Neuronal stem cell (in vitro differentiated cells): Measurements from ENCODE around the gene KLRC2.

ENCODE experiments used
- DNase-seq: peaks from one replicate; pipeline ENCODE4 v3.0.0-alpha.2; 2013; ENCODE audit warnings: low spot score
- H2AFZ ChIP-seq: one replicate; pipeline ENCODE4 v1.6.1; 2013; ENCODE audit warnings: mild to moderate bottlenecking, low read length, inconsistent platforms
- H2AK5ac ChIP-seq: 2 replicates; pipeline ENCODE4 v1.6.1; 2013; ENCODE audit warnings: low read depth, mild to moderate bottlenecking, inconsistent platforms, low read length, moderate library complexity, mixed read lengths
- H2BK120ac ChIP-seq: 2 replicates; pipeline ENCODE4 v1.6.1; 2013; ENCODE audit warnings: low read depth, mild to moderate bottlenecking, inconsistent platforms, low read length, moderate library complexity, mixed read lengths
- H2BK12ac ChIP-seq: one replicate; pipeline ENCODE4 v1.6.1; 2013; ENCODE audit warnings: low read length, inconsistent platforms
- H2BK15ac ChIP-seq: 2 replicates; pipeline ENCODE4 v1.6.1; 2013; ENCODE audit warnings: mild to moderate bottlenecking, low read length, inconsistent platforms, mixed read lengths
- H2BK5ac ChIP-seq: one replicate; pipeline ENCODE4 v1.6.1; 2013; ENCODE audit warnings: inconsistent platforms, mild to moderate bottlenecking, low read length, moderate library complexity
- H3K14ac ChIP-seq: one replicate; pipeline ENCODE4 v1.6.1; 2013; ENCODE audit warnings: low read length, inconsistent platforms
- H3K18ac ChIP-seq: 2 replicates; pipeline ENCODE4 v1.6.1; 2013; ENCODE audit warnings: low read length, inconsistent platforms
- H3K23ac ChIP-seq: 2 replicates; pipeline ENCODE4 v1.6.1; 2013; ENCODE audit warnings: low read depth, mild to moderate bottlenecking, mixed read lengths, low read length, inconsistent platforms; ENCODE audit not compliant: poor library complexity
- H3K27ac ChIP-seq: replicated peaks from 3 replicates; pipeline ENCODE4 v1.5.1; 2013; ENCODE audit warnings: low read length, inconsistent platforms
- H3K27me3 ChIP-seq, 3 experiments: 2 replicates each; pipeline ENCODE4 v1.6.1; 2013; ENCODE audit warnings: low read length in 3 of 3, mild to moderate bottlenecking in 2 of 3, inconsistent platforms in 1 of 3, low read depth in 1 of 3, mixed read lengths in 1 of 3, moderate library complexity in 1 of 3; ENCODE audit not compliant: control insufficient read depth in 3 of 3, insufficient read depth in 3 of 3
- H3K36me3 ChIP-seq, 2 donors: replicated peaks in 1 of 2; 2 replicates each; pipeline ENCODE4 v1.6.1; 2013; ENCODE audit warnings: low read length in 2 of 2; ENCODE audit not compliant: control insufficient read depth in 2 of 2, insufficient read depth in 2 of 2
- H3K4ac ChIP-seq: 2 replicates; pipeline ENCODE4 v1.6.1; 2013; ENCODE audit warnings: inconsistent platforms, mild to moderate bottlenecking, low read length, moderate library complexity
- H3K4me1 ChIP-seq, 2 donors: 1 replicate in 1 of 2; 2 replicates in 1 of 2; pipeline ENCODE4 v1.6.1; 2013; ENCODE audit warnings: low read length in 2 of 2, low read depth in 1 of 2; ENCODE audit not compliant: control insufficient read depth in 2 of 2, insufficient read depth in 1 of 2
- H3K4me2 ChIP-seq: one replicate; pipeline ENCODE4 v1.6.1; 2013; ENCODE audit warnings: mild to moderate bottlenecking, low read length, inconsistent platforms; ENCODE audit not compliant: insufficient read depth, poor library complexity, severe bottlenecking
- H3K4me3 ChIP-seq, 2 donors: 2 replicates each; pipeline ENCODE4 v1.5.1; 2013; ENCODE audit warnings: low read length in 2 of 2, mild to moderate bottlenecking in 2 of 2, inconsistent platforms in 1 of 2, moderate library complexity in 1 of 2
- H3K79me1 ChIP-seq: one replicate; pipeline ENCODE4 v1.6.1; 2013; ENCODE audit warnings: low read depth, mild to moderate bottlenecking, inconsistent platforms, low read length, moderate library complexity
- H3K9ac ChIP-seq: one replicate; pipeline ENCODE4 v1.6.1; 2013; ENCODE audit warnings: mild to moderate bottlenecking, low read depth, low read length, inconsistent platforms; ENCODE audit not compliant: poor library complexity
- H3K9me3 ChIP-seq, 2 donors: replicated peaks in 1 of 2; 2 replicates each; pipeline versions ENCODE3 to v1.6.1; 2013; ENCODE audit warnings: low read length in 2 of 2, mild to moderate bottlenecking in 2 of 2, inconsistent platforms in 1 of 2, low read depth in 1 of 2, mixed read lengths in 1 of 2, moderate library complexity in 1 of 2; ENCODE audit not compliant: control insufficient read depth in 2 of 2, insufficient read depth in 1 of 2
- H4K8ac ChIP-seq: one replicate; pipeline ENCODE4 v1.6.1; 2013; ENCODE audit warnings: low read depth, mild to moderate bottlenecking, inconsistent platforms, low read length, moderate library complexity
- H4K91ac ChIP-seq: one replicate; pipeline ENCODE4 v1.6.1; 2013; ENCODE audit warnings: low read length, low read depth, mild to moderate bottlenecking, inconsistent platforms; ENCODE audit not compliant: poor library complexity
- WGBS, 2 donors: extraction: QIAGEN DNeasy Blood & Tissue Kit; methylation state at CpG; one replicate each; pipeline ENCODE4 v1.1.7; 2013; ENCODE audit warnings: missing lambda C conversion rate in 2 of 2, mixed read lengths in 1 of 2; ENCODE audit not compliant: insufficient read length in 2 of 2, insufficient replicate concordance in 1 of 2; ENCODE audit errors: extremely low coverage in 2 of 2; 5-methylcytosine and 5-hydroxymethylcytosine counted together

The KLRC2 gene

DNA sequence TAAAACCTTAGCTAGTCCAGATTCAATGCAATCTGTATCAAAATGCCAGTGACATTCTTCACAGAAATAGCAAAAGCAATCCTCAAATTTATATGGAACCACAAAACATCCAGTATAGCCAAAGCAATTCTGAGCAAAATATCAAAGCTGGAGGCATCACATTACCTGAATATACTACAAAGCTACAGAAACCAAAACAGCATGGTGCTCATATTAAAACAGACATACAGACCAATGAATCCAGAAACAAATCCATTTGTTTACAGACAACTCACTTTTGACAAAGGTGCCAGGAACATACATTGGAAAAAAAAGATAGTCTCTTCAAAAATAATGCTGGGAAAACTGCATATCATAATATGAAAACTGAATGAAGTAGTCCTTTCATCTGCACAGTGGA, 31.0 kb downstream of the KLRC2 start:
- Histone ChIP-seq H3K14ac (no peak overlapping the region), H2AFZ (no peak overlapping the region), H3K79me1 (no peaks in the 10 kb centered on the region), H2BK5ac (no peak overlapping the region), H3K9ac (no peak overlapping the region), H3K18ac (no peak overlapping the region), H2BK15ac (no peak overlapping the region), H3K4me1 (no peaks in the 10 kb centered on the region), H3K23ac (no peak overlapping the region), H4K8ac (no peak overlapping the region), H2BK12ac (no peak overlapping the region), H3K4me3 (no peak overlapping the region), H2AK5ac (no peak overlapping the region), H3K9me3 (no peaks in the 10 kb centered on the region), H3K36me3 (no peaks in the 10 kb centered on the region), H3K4ac (no peak overlapping the region), H3K4me2 (no peak overlapping the region), H3K27me3 (no peaks in the 10 kb centered on the region), H2BK120ac (no peak overlapping the region), H4K91ac (no peak overlapping the region), H3K27ac (no peak overlapping the region)
- DNase-seq: no peak

DNA sequence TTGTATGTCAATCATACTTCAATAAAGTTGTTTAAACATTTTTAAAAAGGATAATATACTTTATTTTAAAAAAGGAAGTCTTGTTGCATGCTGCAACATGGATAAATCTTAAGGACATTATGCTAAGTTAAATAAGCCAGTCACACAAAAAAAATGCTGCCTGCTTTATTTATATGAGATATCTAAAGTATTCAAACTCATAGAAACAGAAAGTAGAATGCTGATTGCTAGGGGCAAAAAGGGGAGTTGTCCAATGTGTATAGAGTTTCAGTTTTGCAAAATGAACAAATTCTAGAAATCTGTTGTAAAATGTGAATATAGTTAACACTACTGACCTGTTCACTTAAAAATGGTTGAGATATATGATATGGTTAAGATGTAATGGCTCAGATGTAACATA, 35.0 kb downstream of the KLRC2 start:
- Histone ChIP-seq H4K91ac (no peak overlapping the region), H3K9ac (no peak overlapping the region), H2BK12ac (no peak overlapping the region), H3K4me3 (no peak overlapping the region), H3K18ac (no peak overlapping the region), H2BK120ac (no peak overlapping the region), H3K23ac (no peak overlapping the region), H3K9me3 (no peaks in the 10 kb centered on the region), H2AK5ac (no peak overlapping the region), H2BK5ac (no peak overlapping the region), H3K4ac (no peak overlapping the region), H2BK15ac (no peak overlapping the region), H3K36me3 (no peaks in the 10 kb centered on the region), H3K4me2 (no peak overlapping the region), H3K79me1 (no peaks in the 10 kb centered on the region), H4K8ac (no peak overlapping the region), H3K14ac (no peak overlapping the region), H3K4me1 (no peaks in the 10 kb centered on the region), H3K27me3 (no peaks in the 10 kb centered on the region), H3K27ac (no peak overlapping the region), H2AFZ (no peak overlapping the region)
- no peak for DNase-seq

DNA sequence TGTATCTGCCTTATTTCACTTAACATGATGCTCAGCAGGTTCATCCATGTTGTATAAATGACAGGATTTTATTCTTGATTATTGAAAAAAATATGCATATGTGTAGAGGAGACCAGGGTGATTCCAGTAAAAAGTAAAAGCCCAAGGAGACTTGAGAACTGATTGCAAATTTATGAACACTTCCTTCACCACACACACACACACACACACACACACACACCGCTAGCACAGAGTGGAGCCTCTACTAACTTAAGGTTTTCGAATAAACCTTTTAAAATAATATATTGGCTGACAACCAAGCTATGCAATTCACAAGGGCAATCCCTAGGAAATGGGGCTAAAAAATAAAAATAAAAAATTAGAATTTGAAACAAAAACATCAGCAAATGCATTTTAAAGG, 37.6 kb downstream of the KLRC2 start:
- H3K27ac ChIP-seq: no peak overlapping the region
- no peak overlapping the region for H2AK5ac ChIP-seq
- no peak overlapping the region for H4K91ac ChIP-seq
- H3K79me1 ChIP-seq: no peaks in the 10 kb centered on the region
- WGBS, 2 donors: no CpG with 5 or more reads among the region's 2 CpGs
- H3K36me3 ChIP-seq: no peaks in the 10 kb centered on the region
- H3K4me1 ChIP-seq: no peaks in the 10 kb centered on the region
- H3K9me3 ChIP-seq: no peaks in the 10 kb centered on the region
- no peak overlapping the region for H3K4me3 ChIP-seq
- H3K14ac ChIP-seq: no peak overlapping the region
- no peak overlapping the region for H2BK5ac ChIP-seq
- no peak for DNase-seq
- no peak overlapping the region for H3K23ac ChIP-seq
- H3K27me3 ChIP-seq: no peaks in the 10 kb centered on the region
- no peak overlapping the region for H3K4ac ChIP-seq
- no peak overlapping the region for H2BK120ac ChIP-seq
- no peak overlapping the region for H3K18ac ChIP-seq
- no peak overlapping the region for H2BK12ac ChIP-seq
- H3K4me2 ChIP-seq: no peak overlapping the region
- no peak overlapping the region for H2AFZ ChIP-seq
- no peak overlapping the region for H3K9ac ChIP-seq
- H4K8ac ChIP-seq: no peak overlapping the region
- no peak overlapping the region for H2BK15ac ChIP-seq

DNA sequence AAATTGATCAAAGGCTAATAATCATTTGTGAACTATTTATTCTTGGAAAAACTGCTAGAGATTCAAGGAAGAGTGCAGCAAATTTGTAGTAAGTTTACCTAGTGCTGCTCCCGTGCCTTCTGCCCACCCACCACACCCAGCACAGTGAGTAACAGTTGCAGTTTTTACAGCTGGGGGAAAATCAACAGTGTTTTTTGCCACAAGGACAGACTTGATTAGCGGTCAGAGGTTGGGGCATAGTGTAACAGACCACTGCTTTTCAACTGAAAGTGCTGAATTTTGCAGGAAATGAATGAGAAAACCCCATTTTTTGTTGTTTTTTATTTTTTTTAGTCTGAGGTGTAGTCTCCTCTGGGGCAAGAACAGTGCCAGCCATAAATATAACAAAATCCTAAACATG, 38.5 kb downstream of the KLRC2 start:
- Histone ChIP-seq H3K23ac (no peak overlapping the region), H3K27ac (no peak overlapping the region), H2AK5ac (no peak overlapping the region), H3K18ac (no peak overlapping the region), H3K14ac (no peak overlapping the region), H3K4ac (no peak overlapping the region), H2BK12ac (no peak overlapping the region), H4K8ac (no peak overlapping the region), H2BK120ac (no peak overlapping the region), H3K4me2 (no peak overlapping the region), H2AFZ (no peak overlapping the region), H2BK15ac (no peak overlapping the region), H4K91ac (no peak overlapping the region), H3K79me1 (no peaks in the 10 kb centered on the region), H3K4me1 (no peaks in the 10 kb centered on the region), H2BK5ac (no peak overlapping the region), H3K27me3 (no peaks in the 10 kb centered on the region), H3K4me3 (no peak overlapping the region), H3K9me3 (no peaks in the 10 kb centered on the region), H3K9ac (no peak overlapping the region), H3K36me3 (no peaks in the 10 kb centered on the region)
- DNase-seq: no peak
- WGBS, 2 donors: no CpG with 5 or more reads among the region's 2 CpGs
